GM23338 (cell line): Measurements from ENCODE around the gene OSBPL10. TPM values are rescaled to one million over a fixed set of nuclear protein-coding genes. Genes with fewer than 3 reads are reported as not detected.
A peak's percentile ranks its signal among the peaks of the same experiment; 100 is the strongest.

Source experiments
- ATAC-seq: fragments of 200-7000 bp; cut with Tn5 transposase; 3 replicates; pipeline ENCODE4 v1.9.1; 2020
- DNase-seq: peaks from one replicate; pipeline ENCODE4 v3.0.0-alpha.2; 2015; ENCODE audit warnings: low spot score
- H2AFZ ChIP-seq: fragments of 200-600 bp; sonication (generic); 2 replicates; pipeline ENCODE4 v1.8.0; 2016; ENCODE audit warnings: antibody characterized with exemption, mild to moderate bottlenecking, moderate library complexity
- H3F3A ChIP-seq: fragments of 200-600 bp; sonication (generic); replicated peaks from 2 replicates; pipeline ENCODE4 v1.8.0; 2017; ENCODE audit warnings: antibody characterized with exemption, mixed run types, low read depth
- H3K27ac ChIP-seq: fragments of 200-600 bp; sonication (generic); 2 replicates; pipeline ENCODE4 v1.6.1; 2016; ENCODE audit warnings: low read depth
- H3K27me3 ChIP-seq: fragments of 200-600 bp; sonication (generic); 2 replicates; pipeline ENCODE4 v1.8.0; 2016; ENCODE audit warnings: mild to moderate bottlenecking, mixed run types, moderate library complexity; ENCODE audit not compliant: insufficient read depth
- H3K36me3 ChIP-seq: fragments of 200-600 bp; sonication (generic); 2 replicates; pipeline ENCODE4 v1.8.0; 2016; ENCODE audit warnings: mild to moderate bottlenecking; ENCODE audit not compliant: insufficient read depth
- H3K4me1 ChIP-seq: fragments of 200-600 bp; sonication (generic); 2 replicates; pipeline ENCODE4 v1.8.0; 2016; ENCODE audit warnings: mild to moderate bottlenecking, moderate library complexity; ENCODE audit not compliant: insufficient read depth
- H3K4me2 ChIP-seq: fragments of 200-600 bp; sonication (generic); 2 replicates; pipeline ENCODE4 v1.7.1; 2017; ENCODE audit warnings: mixed run types
- H3K4me3 ChIP-seq: fragments of 200-600 bp; sonication (generic); 2 replicates; pipeline ENCODE4 v1.6.1; 2016; ENCODE audit warnings: mixed run types
- H3K79me2 ChIP-seq: fragments of 200-600 bp; sonication (generic); replicated peaks from 2 replicates; pipeline ENCODE4 v1.8.0; 2017; ENCODE audit warnings: mild to moderate bottlenecking; ENCODE audit not compliant: insufficient read depth
- H3K9me2 ChIP-seq: fragments of 200-600 bp; sonication (generic); 2 replicates; pipeline ENCODE4 v1.8.0; 2017; ENCODE audit not compliant: insufficient read depth
- H4K20me1 ChIP-seq: fragments of 200-600 bp; sonication (generic); replicated peaks from 2 replicates; pipeline ENCODE4 v1.8.0; 2017; ENCODE audit warnings: mild to moderate bottlenecking; ENCODE audit not compliant: insufficient read depth
- H3K27ac Mint-ChIP-seq: 2 replicates; pipeline ENCODE4 v1.8.0; 2020; ENCODE audit warnings: inconsistent platforms, mild to moderate bottlenecking, moderate library complexity, mixed read lengths
- H3K27me3 Mint-ChIP-seq: 3 replicates; pipeline ENCODE4 v1.8.0; 2022; ENCODE audit warnings: low read depth, mild to moderate bottlenecking, moderate library complexity, mixed read lengths, inconsistent platforms; ENCODE audit not compliant: insufficient read depth, poor library complexity
- H3K36me3 Mint-ChIP-seq: 3 replicates; pipeline ENCODE4 v1.8.0; 2021; ENCODE audit warnings: low read depth, mild to moderate bottlenecking, inconsistent platforms, moderate library complexity, mixed read lengths
- H3K4me1 Mint-ChIP-seq: 3 replicates; pipeline ENCODE4 v1.8.0; 2020; ENCODE audit warnings: mild to moderate bottlenecking, inconsistent platforms, mixed read lengths
- H3K4me3 Mint-ChIP-seq: 3 replicates; pipeline ENCODE4 v1.8.0; 2021; ENCODE audit warnings: moderate library complexity, mild to moderate bottlenecking, inconsistent platforms, mixed read lengths
- H3K9me3 Mint-ChIP-seq: 3 replicates; pipeline ENCODE4 v1.8.0; 2020; ENCODE audit warnings: moderate library complexity, mild to moderate bottlenecking, inconsistent platforms, mixed read lengths
- CREB1 ChIP-seq: fragments of 250-450 bp; sonication (Bioruptor Pico); IDR thresholded peaks from 2 replicates; pipeline ENCODE4 v1.5.0; 2020; ENCODE audit warnings: low read depth, mild to moderate bottlenecking, moderate library complexity
- CTCF ChIP-seq, 2 experiments: fragments of 200-600 bp in 1 of 2; sonication (generic) in 1 of 2; conservative IDR thresholded peaks; 2 replicates each; pipeline versions ENCODE4 v1.5.1 to v1.6.1; 2016 to 2017; ENCODE audit warnings: antibody characterized with exemption in 2 of 2, low read depth in 2 of 2, mild to moderate bottlenecking in 2 of 2, moderate library complexity in 1 of 2
- ETS1 ChIP-seq: IDR thresholded peaks from 2 replicates; pipeline ENCODE4 v1.6.1; 2016; ENCODE audit warnings: antibody characterized with exemption
- EZH2 ChIP-seq: fragments of 200-600 bp; sonication (generic); IDR thresholded peaks from one replicate; pipeline ENCODE4 v1.8.0; 2017; ENCODE audit warnings: antibody characterized with exemption, mild to moderate bottlenecking, low read depth; ENCODE audit not compliant: unreplicated experiment
- EZH2phosphoT487 ChIP-seq: fragments of 200-600 bp; sonication (generic); IDR thresholded peaks from one replicate; pipeline ENCODE4 v1.8.1; 2018; ENCODE audit warnings: antibody characterized with exemption; ENCODE audit not compliant: unreplicated experiment
- JUNB ChIP-seq: IDR thresholded peaks from one replicate; pipeline ENCODE4 v1.6.1; 2016; ENCODE audit warnings: antibody characterized with exemption; ENCODE audit not compliant: unreplicated experiment
- NANOG ChIP-seq: IDR thresholded peaks from 2 replicates; pipeline ENCODE4 v1.6.1; 2016; ENCODE audit warnings: antibody characterized with exemption, borderline replicate concordance
- POLR2AphosphoS5 ChIP-seq: IDR thresholded peaks from 2 replicates; pipeline ENCODE4 v1.6.1; 2016; ENCODE audit warnings: antibody characterized with exemption, low read depth
- REST ChIP-seq: IDR thresholded peaks from one replicate; pipeline ENCODE4 v1.6.1; 2018; ENCODE audit warnings: antibody characterized with exemption; ENCODE audit not compliant: unreplicated experiment
- STAT1 ChIP-seq: IDR thresholded peaks from one replicate; pipeline ENCODE4 v1.6.1; 2016; ENCODE audit warnings: antibody characterized with exemption; ENCODE audit not compliant: unreplicated experiment
- ZNF114 ChIP-seq: fragments of 250-450 bp; sonication (Bioruptor Pico); IDR thresholded peaks from 2 replicates; pipeline ENCODE4 v1.5.0; 2020; ENCODE audit warnings: mild to moderate bottlenecking, moderate library complexity
- ZNF331 ChIP-seq: fragments of 250-450 bp; sonication (Bioruptor Pico); IDR thresholded peaks from 2 replicates; pipeline ENCODE4 v1.5.0; 2020; ENCODE audit warnings: low read depth, mild to moderate bottlenecking, moderate library complexity
- polyA plus RNA-seq: library from polyadenylated mRNA; unstranded; fragments of >200 nt; fragmentation: Nextera tagmentation; extraction: Ambion mirVana; gene quantifications from 2 replicates; pipeline ENCODE4 v1.2.1, GENCODE V29; 2016
- total RNA-seq: library from RNA; depleted of rRNA; stranded (reverse); fragments of >200 nt; shearing (Covaris generic); gene quantifications from 2 replicates; pipeline ENCODE4 v1.2.3, GENCODE V29; 2014

The OSBPL10 gene
- total and polyA plus RNA-seq, 2 experiments from 2014 or later, result 23.8 to 149 TPM

GRCh38 chr3:31921837-31922236 lies 59.2 kb downstream of the OSBPL10 start (continued):
- TF ChIP-seq STAT1 (no peak), CTCF (conservative IDR thresholded peaks at IDR 0.05; ENCODE audit: low read depth in 2 of 2) (no peak), POLR2AphosphoS5 (no peak), ZNF114 (CRISPR knock-in tag) (no peak), EZH2phosphoT487 (no peak), ETS1 (no peak), ZNF331 (CRISPR knock-in tag) (no peak), EZH2 (no peak), NANOG (no peak)

- peaks cover 4% of the 10 kb centered on the region for H3K27me3 Mint-ChIP-seq
- Histone ChIP-seq H3K27ac (peak overlapping the region; percentile 96; the same call in 1 of the 2 replicates), H3K27me3 (no peaks in the 10 kb centered on the region), H3K4me1 (peaks cover 66% of the 10 kb centered on the region), H3K79me2 (peaks cover 94% of the 10 kb centered on the region), H3K4me2 (no peak overlapping the region; the same call in 1 of the 2 replicates), H3K4me3 (no peak overlapping the region), H3K9me2 (peaks cover 4% of the 10 kb centered on the region; the same call in 1 of the 2 replicates), H3F3A (peaks cover 4% of the 10 kb centered on the region; the same call in 1 of the 2 replicates), H3K36me3 (no peaks in the 10 kb centered on the region), H2AFZ (no peak overlapping the region), H4K20me1 (peaks cover 6% of the 10 kb centered on the region; the same call in 1 of the 2 replicates)
- ATAC-seq, result no peak
- no peak for DNase-seq
- no peak overlapping the region for H3K4me3 Mint-ChIP-seq
- H3K27ac Mint-ChIP-seq, result no peak overlapping the region
- peaks cover 34% of the 10 kb centered on the region for H3K36me3 Mint-ChIP-seq
- peaks cover 59% of the 10 kb centered on the region for H3K4me1 Mint-ChIP-seq
- H3K9me3 Mint-ChIP-seq, result peaks cover 17% of the 10 kb centered on the region
- no peak for TF ChIP-seq NANOG
- no peak for TF ChIP-seq JUNB
- TF ChIP-seq CTCF (conservative IDR thresholded peaks at IDR 0.05; ENCODE audit: low read depth in 2 of 2), result no peak
- no peak for TF ChIP-seq ZNF114 (CRISPR knock-in tag)
- TF ChIP-seq EZH2, result no peak
- no peak for TF ChIP-seq ZNF331 (CRISPR knock-in tag)
- TF ChIP-seq CREB1 (CRISPR knock-in tag), result no peak
- no peak for TF ChIP-seq REST
- no peak for TF ChIP-seq STAT1
- TF ChIP-seq POLR2AphosphoS5, result no peak
- no peak for TF ChIP-seq ETS1
Observed at GRCh38 chr3:31920310-31920709, 60.8 kb downstream of the OSBPL10 start.
